IMR-90 (cell line): ENCODE results near the gene DGLUCY. TPM values are rescaled to one million over a fixed set of nuclear protein-coding genes. Genes with fewer than 3 reads are reported as not detected.
A peak's percentile ranks its signal among the peaks of the same experiment; 100 is the strongest.

Experiments
- ATAC-seq: fragments of 200-7000 bp; cut with Tn5 transposase; 2 replicates; pipeline ENCODE4 v1.9.1; 2020; ENCODE audit warnings: low read depth, mild to moderate bottlenecking, moderate library complexity
- BruUV-seq: library from RNA; stranded (reverse); fragments of 400-500 nt; replicated peaks from 2 replicates; lab custom pipeline; 2021; lab: Mats Ljungman, UMichigan
- CTCF ChIA-PET: fragments of 300-600 bp; formaldehyde crosslinking; extraction: SDS; loops from one replicate; lab custom pipeline; 2021; ENCODE audit warnings: antibody characterized with exemption; lab: Yijun Ruan, JAX
- POLR2A ChIA-PET: fragments of 300-600 bp; sonication (Branson Sonifier 250); formaldehyde crosslinking; loops from one replicate; lab custom pipeline; 2022; ENCODE audit warnings: antibody characterized with exemption; ENCODE audit not compliant: unreplicated experiment; lab: Charles Lee
- DNase-seq: peaks from one replicate; pipeline ENCODE4 v3.0.0; 2013
- H2AFZ ChIP-seq: replicated peaks from 2 replicates; pipeline ENCODE3; 2013; ENCODE audit warnings: low read length, mild to moderate bottlenecking; ENCODE audit not compliant: poor library complexity
- H2AK5ac ChIP-seq: 2 replicates; pipeline ENCODE4 v1.6.1; 2013; ENCODE audit warnings: low read depth, low read length, inconsistent platforms
- H2AK9ac ChIP-seq: replicated peaks from 2 replicates; pipeline ENCODE3; 2013; ENCODE audit warnings: mild to moderate bottlenecking, low read depth, low read length, moderate library complexity; ENCODE audit not compliant: poor library complexity
- H2BK120ac ChIP-seq: 2 replicates; pipeline ENCODE4 v1.6.1; 2013; ENCODE audit warnings: low read depth, low read length, inconsistent platforms
- H2BK15ac ChIP-seq: 3 replicates; pipeline ENCODE4 v1.6.1; 2013; ENCODE audit warnings: low read depth, low read length, inconsistent platforms
- H2BK20ac ChIP-seq: 2 replicates; pipeline ENCODE4 v1.6.1; 2013; ENCODE audit warnings: low read depth, mild to moderate bottlenecking, inconsistent platforms, low read length, moderate library complexity
- H2BK5ac ChIP-seq: 2 replicates; pipeline ENCODE4 v1.6.1; 2013; ENCODE audit warnings: mild to moderate bottlenecking, low read depth, low read length, inconsistent platforms; ENCODE audit not compliant: poor library complexity, severe bottlenecking
- H3K14ac ChIP-seq: replicated peaks from 2 replicates; pipeline ENCODE4 v1.6.1; 2013; ENCODE audit warnings: low read depth, low read length, inconsistent platforms
- H3K18ac ChIP-seq: 2 replicates; pipeline ENCODE4 v1.6.1; 2013; ENCODE audit warnings: low read depth, low read length, control low read depth
- H3K23ac ChIP-seq: 2 replicates; pipeline ENCODE4 v1.6.1; 2013; ENCODE audit warnings: low read depth, low read length, inconsistent platforms
- H3K27ac ChIP-seq: 2 replicates; pipeline ENCODE4 v1.5.1; 2013; ENCODE audit warnings: mild to moderate bottlenecking, control low read depth, low read length; ENCODE audit not compliant: insufficient read depth
- H3K27me3 ChIP-seq: 2 replicates; pipeline ENCODE4 v1.6.1; 2013; ENCODE audit warnings: low read length; ENCODE audit not compliant: control insufficient read depth, insufficient read depth
- H3K36me3 ChIP-seq: 2 replicates; pipeline ENCODE4 v1.6.1; 2013; ENCODE audit warnings: low read length, mixed read lengths; ENCODE audit not compliant: control insufficient read depth, insufficient read depth
- H3K4ac ChIP-seq: 2 replicates; pipeline ENCODE4 v1.6.1; 2013; ENCODE audit warnings: low read depth, low read length, inconsistent platforms
- H3K4me1 ChIP-seq: 2 replicates; pipeline ENCODE4 v1.6.1; 2013; ENCODE audit warnings: low read length, mixed read lengths; ENCODE audit not compliant: control insufficient read depth, insufficient read depth
- H3K4me2 ChIP-seq: 2 replicates; pipeline ENCODE4 v1.6.1; 2013; ENCODE audit warnings: low read depth, mild to moderate bottlenecking, control low read depth, low read length, moderate library complexity
- H3K4me3 ChIP-seq: 2 replicates; pipeline ENCODE4 v1.5.1; 2013; ENCODE audit warnings: low read depth, mild to moderate bottlenecking, control low read depth, low read length, moderate library complexity; ENCODE audit not compliant: insufficient read depth
- H3K56ac ChIP-seq: 2 replicates; pipeline ENCODE4 v1.6.1; 2013; ENCODE audit warnings: low read length, inconsistent platforms; ENCODE audit not compliant: insufficient read depth; ENCODE audit errors: extremely low read depth
- H3K79me1 ChIP-seq, 2 experiments: 2 replicates each; pipeline ENCODE4 v1.6.1; 2013; ENCODE audit warnings: low read length in 2 of 2, inconsistent platforms in 1 of 2, low read depth in 1 of 2
- H3K9ac ChIP-seq: 2 replicates; pipeline ENCODE4 v1.6.1; 2013; ENCODE audit warnings: low read depth, low read length, control low read depth
- H3K9me1 ChIP-seq: 2 replicates; pipeline ENCODE4 v1.6.1; 2013; ENCODE audit warnings: low read length, inconsistent platforms; ENCODE audit not compliant: insufficient read depth
- H3K9me3 ChIP-seq: 2 replicates; pipeline ENCODE4 v1.6.1; 2013; ENCODE audit warnings: low read length; ENCODE audit not compliant: control insufficient read depth, insufficient read depth
- H4K20me1 ChIP-seq: 2 replicates; pipeline ENCODE4 v1.6.1; 2013; ENCODE audit warnings: low read length, inconsistent platforms; ENCODE audit not compliant: insufficient read depth
- H4K5ac ChIP-seq: 2 replicates; pipeline ENCODE4 v1.6.1; 2013; ENCODE audit warnings: mild to moderate bottlenecking, low read depth, low read length, control low read depth
- H4K8ac ChIP-seq, 2 experiments: 2 replicates each; pipeline ENCODE4 v1.6.1; 2013; ENCODE audit warnings: low read depth in 2 of 2, low read length in 2 of 2, control low read depth in 1 of 2, inconsistent platforms in 1 of 2
- H4K91ac ChIP-seq: 2 replicates; pipeline ENCODE4 v1.6.1; 2013; ENCODE audit warnings: low read depth, low read length, inconsistent platforms; ENCODE audit not compliant: insufficient read depth
- FOS ChIP-seq: fragments of 150-350 bp; IDR thresholded peaks from 2 replicates; pipeline ENCODE4 v1.6.1; 2016; ENCODE audit warnings: low read depth, low read length
- MAZ ChIP-seq: IDR thresholded peaks from 2 replicates; pipeline ENCODE4 v1.6.1; 2012; ENCODE audit warnings: low read depth, mild to moderate bottlenecking, low read length, improper control_type of control experiment, moderate library complexity, borderline replicate concordance
- RCOR1 ChIP-seq: IDR thresholded peaks from 2 replicates; pipeline ENCODE4 v1.6.1; 2012; ENCODE audit warnings: mild to moderate bottlenecking, low read length, improper control_type of control experiment; ENCODE audit not compliant: insufficient replicate concordance
- SMC3 ChIP-seq: fragments of 150-350 bp; IDR thresholded peaks from 2 replicates; pipeline ENCODE4 v1.6.1; 2016; ENCODE audit warnings: low read depth, mild to moderate bottlenecking, antibody characterized with exemption, low read length, moderate library complexity
- WGBS, 2 experiments: methylation state at CpG; one replicate each; pipeline versions ENCODE4 v1.1.5 to v1.1.7; 2013; ENCODE audit warnings: missing lambda C conversion rate in 2 of 2; ENCODE audit not compliant: insufficient read length in 1 of 2; ENCODE audit errors: extremely low coverage in 2 of 2; 5-methylcytosine and 5-hydroxymethylcytosine counted together
- dilution Hi-C: fragments of 300-500 bp; cut with HindIII; formaldehyde crosslinking; loops from one replicate; pipeline ENCODE4 v1.14.3; 2018; ENCODE audit warnings: low sequenced_read_pairs; ENCODE audit not compliant: unreplicated experiment
- in situ Hi-C: fragments of 300-500 bp; cut with MboI; formaldehyde crosslinking; loops from 3 replicates; pipeline ENCODE4 v1.14.3; 2019; ENCODE audit warnings: low sequenced_read_pairs, inconsistent platforms, mixed read lengths
- intact Hi-C: fragments of 100-400 bp; cut with micrococcal nuclease; formaldehyde crosslinking; loops from 2 replicates; pipeline ENCODE4 v1.10.0; 2022
- polyA plus RNA-seq, 3 experiments: library from polyadenylated mRNA; depleted of rRNA; stranded (reverse); fragments of >200 nt; gene quantifications; 2 replicates each; pipeline ENCODE4 v1.2.3, GENCODE V29; 2012; ENCODE audit warnings: low replicate concordance in 1 of 3
- total RNA-seq: library from RNA; depleted of rRNA; stranded (reverse); fragments of >200 nt; gene quantifications from 2 replicates; pipeline ENCODE4 v1.2.3, GENCODE V29; 2012
- TF ChIP-seq, protein P1 (sequence below): fragments of 150-350 bp; IDR thresholded peaks from 2 replicates; pipeline ENCODE4 v1.6.1; 2016; ENCODE audit warnings: low read depth, mild to moderate bottlenecking, low read length, moderate library complexity, borderline replicate concordance

The DGLUCY gene
- total and polyA plus RNA-seq, 2 of the 4 experiments (the other 2 are of a cell fraction) = 8.5 to 13.3 TPM

DNA sequence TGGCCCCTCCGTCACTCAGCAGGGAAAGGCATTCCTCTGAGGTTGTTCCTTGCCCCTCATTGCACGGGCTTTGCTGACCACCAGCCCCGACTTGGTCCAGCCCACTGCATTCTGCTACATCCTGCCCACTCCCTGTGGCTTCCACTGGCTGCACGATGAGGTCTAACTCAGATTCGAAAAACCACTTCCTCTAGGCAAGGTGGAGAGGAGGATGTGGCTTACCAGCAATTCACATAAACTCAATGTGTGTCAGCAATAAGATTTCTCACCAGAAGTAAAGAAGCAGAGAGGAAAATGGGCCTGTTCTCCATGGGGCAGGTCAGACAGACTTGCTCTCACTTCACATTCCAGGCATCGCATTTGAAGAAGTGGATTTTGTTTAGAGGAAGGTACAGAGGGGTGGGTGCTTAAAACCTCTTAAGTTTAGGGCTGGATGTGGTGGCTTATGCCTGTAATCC, 115.9 kb downstream of the DGLUCY start:
- Histone ChIP-seq H2BK5ac (peak overlapping the region; percentile 15), H3K79me1 (peaks cover 0 to 4% of the 10 kb centered on the region in 2 experiments; a peak in 1 of 4 replicates), H3K27me3 (no peaks in the 10 kb centered on the region), H2BK15ac (peak overlapping the region; percentile 35; the same call in 1 of the 3 replicates), H3K4me2 (no peak overlapping the region), H4K20me1 (no peaks in the 10 kb centered on the region), H3K9ac (no peak overlapping the region), H4K8ac (no peak overlapping the region; a peak in 1 of 4 replicates), H3K18ac (no peak overlapping the region; the same call in 1 of the 2 replicates), H3K9me1 (peaks cover 24% of the 10 kb centered on the region), H3K56ac (no peak overlapping the region), H3K4me3 (no peak overlapping the region), H3K4me1 (peaks cover 6% of the 10 kb centered on the region), H2AK5ac (peak overlapping the region; percentile 48; the same call in 1 of the 2 replicates), H2BK120ac (peak overlapping the region; percentile 32; the same call in 1 of the 2 replicates), H2BK20ac (peak overlapping the region; percentile 66; the same call in 1 of the 2 replicates), H4K5ac (no peak overlapping the region), H3K14ac (peak overlapping the region; percentile 48; the same call in 1 of the 2 replicates), H3K23ac (peak overlapping the region; percentile 62; the same call in 1 of the 2 replicates), H2AFZ (peak overlapping the region; percentile 76), H2AK9ac (peak overlapping the region; percentile 80), H3K27ac (no peak overlapping the region; the same call in 1 of the 2 replicates), H3K4ac (peak overlapping the region; percentile 60), H3K9me3 (peaks cover 2% of the 10 kb centered on the region; the same call in 1 of the 2 replicates), H3K36me3 (peaks cover under 1% of the 10 kb centered on the region; the same call in 1 of the 2 replicates), H4K91ac (peak overlapping the region; percentile 28; the same call in 1 of the 2 replicates)
- no peak for ATAC-seq
- CTCF ChIA-PET = interaction anchor here (2.0 kb wide), 1 partner anchor 14 kb away, joined by 4 read pairs; no protein-coding TSS in a partner anchor
- DNase-seq = peak; percentile 61
- dilution Hi-C loops (no loop called here), intact Hi-C loops (no loop called here), in situ Hi-C loops (no loop called here)
- WGBS, 2 experiments = no CpG with 5 or more reads among the region's 6 CpGs
- POLR2A ChIA-PET = no interaction called here
- no TSS peak for BruUV-seq
- TF ChIP-seq RCOR1 (no peak), MAZ (no peak), FOS (no peak), SMC3 (no peak)
- TF ChIP-seq, protein P1, sequence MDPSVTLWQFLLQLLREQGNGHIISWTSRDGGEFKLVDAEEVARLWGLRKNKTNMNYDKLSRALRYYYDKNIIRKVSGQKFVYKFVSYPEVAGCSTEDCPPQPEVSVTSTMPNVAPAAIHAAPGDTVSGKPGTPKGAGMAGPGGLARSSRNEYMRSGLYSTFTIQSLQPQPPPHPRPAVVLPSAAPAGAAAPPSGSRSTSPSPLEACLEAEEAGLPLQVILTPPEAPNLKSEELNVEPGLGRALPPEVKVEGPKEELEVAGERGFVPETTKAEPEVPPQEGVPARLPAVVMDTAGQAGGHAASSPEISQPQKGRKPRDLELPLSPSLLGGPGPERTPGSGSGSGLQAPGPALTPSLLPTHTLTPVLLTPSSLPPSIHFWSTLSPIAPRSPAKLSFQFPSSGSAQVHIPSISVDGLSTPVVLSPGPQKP = no peak
